Thymus (tissue), 11 donors: Measurements from ENCODE around the gene TEKTIP1. TPM values are rescaled to one million over a fixed set of nuclear protein-coding genes. Genes with fewer than 3 reads are reported as not detected.

Source experiments
- DNase-seq, 9 donors: peaks; one replicate each; pipeline ENCODE4 v3.0.0-alpha.2; 2013; ENCODE audit warnings: low spot score in 9 of 9, low read depth in 6 of 9, missing footprints in 1 of 9
- H3K27ac ChIP-seq, 2 donors: one replicate each; pipeline ENCODE4 v1.5.1; 2013; ENCODE audit warnings: control low read depth in 1 of 2, low read depth in 1 of 2, low read length in 1 of 2, mild to moderate bottlenecking in 1 of 2, moderate library complexity in 1 of 2
- H3K27me3 ChIP-seq, 2 donors: one replicate each; pipeline ENCODE4 v1.5.1; 2013; ENCODE audit warnings: low read length in 1 of 2; ENCODE audit not compliant: control insufficient read depth in 2 of 2, insufficient read depth in 1 of 2
- H3K36me3 ChIP-seq, 2 donors: one replicate each; pipeline ENCODE4 v1.5.1; 2013; ENCODE audit warnings: low read length in 1 of 2, mild to moderate bottlenecking in 1 of 2, moderate library complexity in 1 of 2; ENCODE audit not compliant: control insufficient read depth in 2 of 2, insufficient read depth in 2 of 2
- H3K4me1 ChIP-seq, 2 donors: one replicate each; pipeline ENCODE4 v1.5.1; 2013; ENCODE audit warnings: low read length in 2 of 2; ENCODE audit not compliant: control insufficient read depth in 2 of 2, insufficient read depth in 2 of 2
- H3K4me3 ChIP-seq, 2 donors: one replicate each; pipeline ENCODE4 v1.5.1; 2013; ENCODE audit warnings: low read length in 2 of 2, control low read depth in 1 of 2, mild to moderate bottlenecking in 1 of 2
- H3K9me3 ChIP-seq, 2 donors: one replicate each; pipeline ENCODE4 v1.5.1; 2013; ENCODE audit warnings: low read length in 1 of 2, mild to moderate bottlenecking in 1 of 2; ENCODE audit not compliant: control insufficient read depth in 2 of 2, insufficient read depth in 1 of 2
- WGBS: extraction: QIAGEN DNeasy Blood & Tissue Kit; methylation state at CpG from one replicate; pipeline ENCODE4 v1.1.7; 2013; 5-methylcytosine and 5-hydroxymethylcytosine counted together
- polyA plus RNA-seq: library from polyadenylated mRNA; stranded (reverse); fragments of 200-250 nt; gene quantifications from one replicate; pipeline ENCODE4 v1.2.3, GENCODE V29; 2013
- total RNA-seq: library from RNA; stranded (reverse); fragments of 120-200 nt; gene quantifications from one replicate; pipeline ENCODE4 v1.2.4, GENCODE V29; 2013
- donor health status: healthy.

TEKTIP1 gene
- total and polyA plus RNA-seq, 2 donors = 0.61 to 4.9 TPM

GRCh38 chr19:3538258-3538929 is 580 bp upstream of the TEKTIP1 start:
- Histone ChIP-seq H3K36me3 (peaks cover 53 to 61% of the 10 kb centered on the region in 2 donors), H3K27ac (no peak overlapping the region)
- WGBS = 94% methylated on average over 25 of the region's 25 CpGs

DNA sequence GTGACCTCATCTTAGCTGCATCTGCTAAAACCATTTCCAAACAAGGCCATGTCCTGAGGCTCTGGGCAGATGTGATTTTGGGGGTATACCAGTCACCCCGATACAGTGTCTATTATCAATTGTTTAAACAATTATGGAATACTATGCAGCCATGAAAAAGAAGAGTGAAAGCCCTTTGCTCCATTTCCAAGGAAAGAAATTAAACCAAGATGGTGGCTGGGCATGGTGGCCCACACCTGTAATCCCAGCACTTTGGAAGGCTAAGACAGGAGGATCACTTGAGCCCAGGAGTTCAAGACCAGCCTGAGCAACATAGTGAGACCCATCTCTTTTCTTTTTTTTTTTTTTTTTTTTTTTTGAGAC is 763 bp downstream of the TEKTIP1 start:
- DNase-seq = no peak
- H3K36me3 ChIP-seq = peaks cover 56 to 61% of the 10 kb centered on the region in 2 donors
- 100% methylated on average over 1 of the region's 1 CpG for WGBS
- H3K27me3 ChIP-seq = no peaks in the 10 kb centered on the region
- peaks cover 0 to 8% of the 10 kb centered on the region in 2 donors for H3K9me3 ChIP-seq
- no peaks in the 10 kb centered on the region for H3K4me1 ChIP-seq
- no peak overlapping the region for H3K4me3 ChIP-seq
- no peak overlapping the region for H3K27ac ChIP-seq

More at GRCh38 chr19:3538258-3538929, 580 bp upstream of the TEKTIP1 start:
- H3K4me3 ChIP-seq = no peak overlapping the region
- H3K4me1 ChIP-seq = no peaks in the 10 kb centered on the region
- peaks cover 0 to 8% of the 10 kb centered on the region in 2 donors for H3K9me3 ChIP-seq
- no peak for DNase-seq
- no peaks in the 10 kb centered on the region for H3K27me3 ChIP-seq

DNA sequence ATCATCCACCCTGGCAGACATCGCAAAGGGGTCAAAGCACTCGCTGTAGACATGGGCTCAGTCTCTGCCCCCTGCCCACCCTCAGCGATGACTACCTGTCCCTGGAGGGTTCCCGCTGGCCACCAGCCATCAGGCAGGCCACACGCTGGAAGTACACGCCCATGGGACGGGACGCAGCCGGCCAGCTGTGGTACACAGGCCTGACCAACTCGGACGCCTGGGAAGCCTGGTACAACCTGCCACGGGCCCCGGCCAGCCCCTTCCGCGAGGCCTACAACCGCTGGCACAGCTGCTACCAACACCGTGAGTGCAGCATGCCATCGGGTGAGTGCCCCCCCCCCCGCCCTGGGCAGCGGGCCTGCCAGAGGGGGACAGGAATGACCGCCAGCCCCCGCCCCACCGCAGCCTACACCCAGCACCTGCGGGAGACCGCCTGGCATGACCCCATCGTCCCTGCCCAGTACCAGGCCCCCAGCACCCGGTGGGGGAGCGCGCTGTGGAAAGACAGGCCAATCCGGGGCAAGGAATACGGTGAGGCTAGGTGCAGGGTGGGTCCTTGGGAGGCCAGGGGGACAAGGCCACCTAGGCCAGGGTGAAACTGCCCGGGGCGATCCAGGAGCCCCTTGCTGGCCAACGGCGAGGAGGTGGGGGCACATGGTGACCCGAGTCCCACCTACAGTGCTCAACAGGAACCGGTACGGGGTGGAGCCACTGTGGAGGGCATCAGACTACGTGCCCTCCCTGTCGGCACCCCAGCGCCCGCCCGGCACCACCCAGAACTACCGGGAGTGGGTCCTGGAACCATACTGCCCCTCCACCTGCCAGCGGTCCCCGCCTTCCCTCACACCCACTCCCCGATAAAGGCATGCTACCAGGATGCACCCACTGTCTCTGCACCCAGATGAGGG is 4.4 kb downstream of the TEKTIP1 start:
- WGBS = 98% methylated on average over 47 of the region's 47 CpGs
- Histone ChIP-seq H3K9me3 (peaks cover 0 to 8% of the 10 kb centered on the region in 2 donors), H3K4me1 (no peaks in the 10 kb centered on the region), H3K4me3 (no peak overlapping the region), H3K27me3 (no peaks in the 10 kb centered on the region), H3K27ac (peak overlapping the region in 1 of 2 donors; percentile 34), H3K36me3 (peaks cover 59 to 61% of the 10 kb centered on the region in 2 donors)
- DNase-seq = no peak

- Histone ChIP-seq H3K36me3 (peaks cover 61 to 66% of the 10 kb centered on the region in 2 donors), H3K4me3 (no peak overlapping the region), H3K27ac (no peak overlapping the region), H3K27me3 (no peaks in the 10 kb centered on the region), H3K9me3 (peaks cover 0 to 8% of the 10 kb centered on the region in 2 donors), H3K4me1 (peaks cover 0 to 2% of the 10 kb centered on the region in 2 donors)
- 95% methylated on average over 9 of the region's 9 CpGs for WGBS
- no peak for DNase-seq
These were observed 5.0 kb downstream of the TEKTIP1 start for GRCh38 chr19:3544058-3544376.

DNA sequence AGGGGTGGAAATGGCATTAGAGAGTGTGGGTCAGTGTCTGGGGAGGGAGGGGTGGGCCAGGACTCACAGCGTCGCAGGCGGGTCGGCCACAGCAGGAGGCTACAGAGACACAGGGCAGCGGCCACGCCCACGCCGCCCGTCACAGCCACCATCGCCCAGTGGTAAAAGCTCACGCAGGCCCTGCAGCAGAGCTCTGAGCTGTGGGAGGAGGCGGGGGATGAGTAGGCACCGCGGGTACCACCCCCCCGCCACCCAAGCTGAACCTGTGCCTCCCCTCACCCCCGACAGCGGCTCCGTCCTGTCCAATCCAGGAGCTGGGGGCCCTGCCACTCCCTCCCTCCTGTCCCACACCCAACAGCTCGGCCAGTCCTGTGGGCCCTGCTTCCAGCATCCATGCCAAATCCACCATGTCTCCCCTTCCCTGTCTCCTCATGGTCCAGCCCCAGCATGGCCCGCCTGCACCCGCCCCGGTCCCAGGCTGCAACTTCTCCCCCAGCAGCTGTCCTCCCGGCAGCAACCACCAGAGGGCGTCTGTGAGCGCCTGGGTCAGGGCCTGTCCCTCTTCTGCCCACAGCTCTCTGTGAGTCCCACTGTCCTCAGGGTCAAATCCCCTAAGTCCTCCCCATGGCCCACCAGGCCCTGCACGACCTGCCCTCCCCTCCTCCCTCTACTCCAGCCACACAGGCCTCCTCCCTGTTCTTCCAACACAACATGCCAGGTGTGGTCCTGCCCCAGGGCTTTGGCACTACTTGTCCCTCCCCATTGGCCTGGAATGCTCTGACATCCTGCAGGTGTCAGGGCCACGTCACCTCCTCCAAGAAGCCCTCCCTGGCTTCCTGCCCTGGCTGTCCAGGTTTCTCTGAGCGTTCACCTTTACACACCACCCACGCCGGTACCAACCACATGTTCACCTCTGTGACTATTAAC is 6.0 kb downstream of the TEKTIP1 start:
- Histone ChIP-seq H3K4me3 (no peak overlapping the region), H3K27ac (no peak overlapping the region), H3K9me3 (peaks cover 0 to 1% of the 10 kb centered on the region in 2 donors), H3K36me3 (peaks cover 61 to 65% of the 10 kb centered on the region in 2 donors), H3K4me1 (peaks cover 0 to 2% of the 10 kb centered on the region in 2 donors), H3K27me3 (no peaks in the 10 kb centered on the region)
- peak in 5 of 9 donors; percentile 33 to 70 (median 48) for DNase-seq
- WGBS = 83% methylated on average over 30 of the region's 30 CpGs

DNA sequence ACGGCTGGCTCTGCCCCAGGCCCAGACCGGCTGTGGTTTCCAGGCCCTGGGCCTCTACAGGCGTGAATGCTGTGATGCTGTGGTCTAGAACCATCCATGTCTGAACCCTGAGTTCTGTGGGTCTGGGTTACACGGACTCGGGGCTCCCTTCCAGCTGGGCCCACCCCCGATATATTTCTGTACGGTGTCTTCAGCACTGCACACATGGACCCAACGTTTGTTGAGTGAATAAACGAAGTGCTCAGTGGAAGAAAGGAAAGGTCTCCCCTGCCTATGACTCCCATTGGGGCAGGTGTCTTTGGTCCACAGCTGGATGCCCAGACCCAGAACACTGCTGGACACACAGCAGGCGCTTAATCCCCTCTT is 6.7 kb downstream of the TEKTIP1 start:
- Histone ChIP-seq H3K27me3 (no peaks in the 10 kb centered on the region), H3K4me1 (peaks cover 0 to 2% of the 10 kb centered on the region in 2 donors), H3K4me3 (no peak overlapping the region), H3K36me3 (peaks cover 63 to 67% of the 10 kb centered on the region in 2 donors), H3K27ac (no peak overlapping the region), H3K9me3 (no peaks in the 10 kb centered on the region)
- no peak for DNase-seq
- 90% methylated on average over 10 of the region's 10 CpGs for WGBS

- Histone ChIP-seq H3K27ac (no peak overlapping the region), H3K36me3 (peaks cover 68 to 72% of the 10 kb centered on the region in 2 donors), H3K9me3 (no peaks in the 10 kb centered on the region), H3K27me3 (no peaks in the 10 kb centered on the region), H3K4me3 (no peak overlapping the region), H3K4me1 (peaks cover 0 to 2% of the 10 kb centered on the region in 2 donors)
- DNase-seq = no peak
- WGBS = 93% methylated on average over 23 of the region's 23 CpGs
These were observed 7.1 kb downstream of the TEKTIP1 start for GRCh38 chr19:3546119-3546518.

DNA sequence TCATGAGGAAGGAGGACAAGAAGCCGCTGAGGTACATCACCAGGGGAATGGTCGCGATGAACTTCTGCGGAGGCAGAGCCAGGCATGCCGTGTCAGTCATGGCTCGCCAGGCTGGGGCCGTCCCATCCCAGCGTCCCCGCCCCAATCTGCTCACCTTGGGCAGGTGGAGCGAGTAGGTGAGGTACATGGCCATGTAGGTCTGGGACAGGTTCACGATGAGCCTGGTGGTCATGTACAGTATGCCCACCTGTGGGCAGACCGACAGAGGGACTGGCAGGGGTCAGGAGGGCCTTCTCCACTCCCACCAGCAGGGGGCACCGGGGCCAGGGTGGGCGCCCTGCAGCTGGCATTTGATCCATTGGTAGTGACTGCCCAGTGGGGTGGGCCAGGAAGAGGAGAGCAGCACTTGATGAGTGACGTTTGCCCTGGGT is 8.3 kb downstream of the TEKTIP1 start:
- H3K9me3 ChIP-seq = no peaks in the 10 kb centered on the region
- H3K36me3 ChIP-seq = peaks cover 72% of the 10 kb centered on the region in 2 donors
- no peak for DNase-seq
- 95% methylated on average over 15 of the region's 15 CpGs for WGBS
- no peaks in the 10 kb centered on the region for H3K27me3 ChIP-seq
- no peak overlapping the region for H3K27ac ChIP-seq
- H3K4me3 ChIP-seq = no peak overlapping the region
- H3K4me1 ChIP-seq = peaks cover 0 to 4% of the 10 kb centered on the region in 2 donors
